GM18505 (cell line): ENCODE measurements around the gene SYK.
"Not testable (repeated sequence)": the region's sequence is repeated elsewhere in the genome, so short reads cannot be mapped to it uniquely, and the experiment has no call there.

ENCODE experiments used
- ATAC-seq: cut with Tn5 transposase; IDR thresholded peaks from one replicate; pipeline ENCODE4 v1.9.1; 2021; ENCODE audit not compliant: unreplicated experiment
- POLR2A ChIP-seq: IDR thresholded peaks from 4 replicates; pipeline ENCODE4 v1.6.1; 2011; ENCODE audit warnings: borderline replicate concordance; ENCODE audit not compliant: insufficient read depth, insufficient read length; ENCODE audit errors: extremely low read depth

Gene SYK

DNA sequence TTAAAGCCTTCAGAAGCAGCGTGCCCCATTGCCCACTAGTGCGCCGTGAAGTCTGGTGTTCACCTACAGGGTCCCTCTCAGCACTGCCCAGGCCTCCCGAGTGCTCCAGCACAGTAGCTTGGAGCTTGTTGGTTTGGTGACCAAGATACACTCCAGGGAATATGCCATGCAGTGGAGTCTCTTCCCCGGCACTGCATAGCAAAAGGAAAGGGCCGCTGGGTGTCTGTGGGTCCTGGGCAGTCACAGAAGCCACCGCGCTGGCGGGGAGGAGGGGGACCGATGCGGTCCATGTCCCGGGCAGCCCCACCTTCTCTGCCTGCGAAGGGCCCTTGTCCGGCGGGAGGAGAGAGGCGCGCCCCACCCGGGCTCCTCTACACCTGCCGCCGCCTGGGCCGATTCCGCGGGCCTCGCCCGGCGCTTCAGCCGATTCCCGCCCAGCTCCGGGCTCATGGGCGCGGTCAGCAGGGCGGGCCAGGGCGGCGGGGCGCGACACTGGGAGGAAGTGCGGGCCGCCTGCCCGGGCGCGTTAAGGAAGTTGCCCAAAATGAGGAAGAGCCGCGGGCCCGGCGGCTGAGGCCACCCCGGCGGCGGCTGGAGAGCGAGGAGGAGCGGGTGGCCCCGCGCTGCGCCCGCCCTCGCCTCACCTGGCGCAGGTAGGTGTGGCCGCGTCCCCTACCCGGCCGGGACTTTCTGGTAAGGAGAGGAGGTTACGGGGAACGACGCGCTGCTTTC lies at the start of gene SYK:
Gene SYK, plus strand, starts transcription at position 579 of the 732 bp plus-strand sequence. CDS start 42,080 bp downstream, outside the sequence.
- ATAC-seq: peak; percentile 54

GRCh38 chr9:90755514-90756371 lies 45.9 kb upstream of the SYK start:
- not testable (repeated sequence) for ATAC-seq

More for the DNA sequence above, at the start of gene SYK:
- peak; percentile 61 for TF ChIP-seq POLR2A

DNA sequence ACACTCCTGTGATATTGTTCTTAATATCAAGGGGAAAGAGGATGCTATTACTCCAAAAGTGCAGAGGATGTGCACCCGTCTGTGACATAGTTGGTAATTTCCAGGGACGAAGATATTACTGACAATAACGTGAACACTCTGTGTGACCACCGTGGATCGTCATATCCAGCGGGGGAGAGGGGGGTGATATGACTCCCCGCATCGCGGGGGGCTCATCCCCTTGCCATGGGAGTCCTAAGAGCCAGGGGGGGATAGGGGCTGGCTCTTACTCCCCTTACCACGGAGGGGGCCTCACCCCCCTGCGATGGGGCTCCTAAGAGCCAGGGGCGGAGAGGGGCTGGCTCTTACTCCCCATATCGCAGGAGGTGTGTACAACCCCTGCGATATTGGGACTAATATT lies 41.0 kb upstream of the SYK start:
- ATAC-seq: not testable (repeated sequence)

DNA sequence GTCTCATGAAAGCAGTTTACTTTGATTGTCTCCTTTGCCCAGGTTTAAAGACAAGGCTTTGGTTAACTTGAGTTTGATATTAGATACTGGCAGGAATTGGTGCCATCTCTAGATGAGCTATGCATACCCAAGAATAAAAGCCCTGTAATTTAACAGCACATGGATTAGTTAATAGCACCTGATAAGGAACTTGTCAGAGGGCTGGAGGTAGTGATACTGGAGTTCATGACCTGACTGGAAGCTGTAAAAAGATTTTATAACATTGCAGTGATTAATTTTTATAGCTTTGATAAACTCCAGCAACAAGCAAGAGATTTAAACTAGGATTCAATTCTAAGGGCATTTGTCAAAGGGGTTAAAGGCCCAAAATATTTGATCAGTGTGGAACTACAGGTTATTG lies 34.9 kb upstream of the SYK start:
- no peak for TF ChIP-seq POLR2A
- ATAC-seq: no peak

DNA sequence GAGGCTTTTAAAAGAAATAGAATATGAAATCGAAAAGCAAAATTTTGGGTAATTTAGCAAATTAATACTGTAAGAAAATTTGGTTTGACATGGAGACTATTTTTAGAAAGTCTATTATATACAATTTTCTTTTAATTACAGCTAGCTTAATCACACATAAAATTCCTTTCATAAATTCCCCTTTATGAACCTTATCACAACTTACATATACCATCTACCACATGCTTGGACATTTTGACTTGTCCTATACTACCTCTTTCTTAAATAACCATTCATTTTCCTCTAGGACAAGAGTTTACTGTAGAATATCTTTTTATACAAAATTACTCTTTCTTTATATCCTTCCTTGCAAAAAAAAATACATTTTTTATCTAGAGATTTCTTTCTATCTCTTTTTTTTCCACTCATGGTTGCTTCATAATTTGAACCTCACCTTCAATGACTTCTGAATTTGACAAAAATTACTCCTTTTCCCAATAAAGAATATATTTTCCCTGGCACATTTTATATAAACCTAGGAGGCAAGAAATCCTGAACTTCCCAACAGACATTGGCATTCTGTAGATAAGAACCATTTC lies 34.0 kb upstream of the SYK start:
- ATAC-seq: no peak
- TF ChIP-seq POLR2A: no peak

DNA sequence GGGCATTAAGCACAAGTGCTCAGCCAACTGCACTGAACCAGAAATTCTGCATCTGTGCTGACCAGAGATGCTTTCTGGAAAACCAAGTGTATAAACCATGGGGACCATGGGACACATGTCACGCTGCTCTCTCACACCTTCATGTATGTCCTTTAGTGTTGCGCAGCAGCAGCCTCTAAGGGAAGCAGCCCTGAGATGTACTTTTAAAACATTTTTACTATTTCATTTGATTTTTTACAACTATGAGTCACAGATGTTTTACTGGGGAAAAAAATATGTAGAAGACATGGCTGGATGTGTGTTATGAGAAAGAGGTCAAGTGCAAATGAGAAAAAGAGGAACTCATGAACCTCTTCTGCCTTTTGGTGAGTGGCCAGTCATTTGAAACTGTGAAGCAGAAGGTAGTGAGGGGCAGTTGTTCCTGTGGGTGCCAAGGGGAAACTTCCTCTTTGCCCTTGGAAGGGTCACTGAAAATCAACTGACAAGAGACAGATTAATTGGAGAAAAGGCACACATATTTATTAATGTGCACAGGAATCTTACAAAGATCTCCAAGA lies 31.4 kb upstream of the SYK start:
- ATAC-seq: peak; percentile 50
- no peak for TF ChIP-seq POLR2A

DNA sequence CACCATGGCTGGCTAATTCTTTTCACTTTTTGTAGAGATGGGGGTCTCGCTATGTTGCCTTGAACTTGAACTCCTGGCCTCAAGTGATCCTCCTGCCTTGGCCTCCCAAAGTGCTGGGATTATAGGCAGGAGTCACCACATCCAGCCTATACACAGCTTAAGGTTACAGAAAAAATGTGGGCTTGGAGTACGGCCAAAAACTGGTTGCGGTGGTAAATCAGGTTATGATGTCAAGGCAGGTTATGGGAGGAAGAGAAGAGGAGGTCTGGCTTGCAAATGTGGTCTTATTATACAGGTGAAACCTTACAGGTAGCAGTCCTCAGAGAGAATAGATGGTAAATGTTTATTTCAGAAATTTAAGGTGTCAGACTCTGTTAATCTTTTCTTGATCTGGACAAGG lies 30.7 kb upstream of the SYK start:
- TF ChIP-seq POLR2A: no peak
- no peak for ATAC-seq

DNA sequence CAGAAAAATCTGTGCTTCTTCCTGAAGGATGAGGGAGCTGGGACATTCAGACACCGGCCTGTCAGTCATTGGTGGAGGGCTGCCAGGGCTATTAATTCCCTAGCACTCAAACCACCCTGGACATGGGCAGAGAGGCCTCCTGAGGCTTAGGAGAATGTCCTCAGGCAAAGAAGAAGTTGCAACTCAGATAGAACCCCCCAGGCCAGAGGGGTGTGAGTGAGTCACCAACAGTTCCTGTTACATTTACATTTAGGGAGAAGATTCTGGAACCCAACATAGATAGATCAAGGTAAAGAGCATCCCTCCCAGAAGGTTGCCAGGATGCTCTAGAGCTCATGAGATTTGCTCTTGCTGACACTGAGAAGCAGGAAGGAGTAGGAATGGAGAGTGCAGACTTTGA lies 29.2 kb upstream of the SYK start:
- ATAC-seq: no peak
- no peak for TF ChIP-seq POLR2A

DNA sequence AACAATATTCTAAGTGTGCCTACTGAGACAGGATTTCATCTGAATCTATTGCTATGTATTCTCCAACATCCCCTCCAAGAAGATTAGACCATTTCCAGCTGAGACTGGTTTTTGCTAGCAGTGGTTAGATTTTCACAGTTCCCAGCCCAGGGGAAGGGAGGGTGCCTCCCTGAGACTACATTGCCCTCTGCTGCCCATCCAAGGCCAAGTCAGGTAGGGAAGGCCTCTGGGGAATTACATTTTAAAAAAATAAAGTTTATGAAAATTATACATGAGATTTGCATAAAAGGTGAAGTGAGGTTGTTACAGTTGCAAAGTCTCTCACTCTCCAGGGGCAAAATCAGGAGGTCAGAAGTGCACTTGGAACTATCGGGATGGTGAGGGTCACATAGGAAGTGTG lies 28.0 kb upstream of the SYK start:
- TF ChIP-seq POLR2A: no peak
- ATAC-seq: no peak

- ATAC-seq: no peak
- TF ChIP-seq POLR2A: no peak
Measured at GRCh38 chr9:90774071-90774470, 27.5 kb upstream of the SYK start.

GRCh38 chr9:90774682-90775081 lies 26.9 kb upstream of the SYK start:
- no peak for TF ChIP-seq POLR2A
- ATAC-seq: peak; percentile 78

DNA sequence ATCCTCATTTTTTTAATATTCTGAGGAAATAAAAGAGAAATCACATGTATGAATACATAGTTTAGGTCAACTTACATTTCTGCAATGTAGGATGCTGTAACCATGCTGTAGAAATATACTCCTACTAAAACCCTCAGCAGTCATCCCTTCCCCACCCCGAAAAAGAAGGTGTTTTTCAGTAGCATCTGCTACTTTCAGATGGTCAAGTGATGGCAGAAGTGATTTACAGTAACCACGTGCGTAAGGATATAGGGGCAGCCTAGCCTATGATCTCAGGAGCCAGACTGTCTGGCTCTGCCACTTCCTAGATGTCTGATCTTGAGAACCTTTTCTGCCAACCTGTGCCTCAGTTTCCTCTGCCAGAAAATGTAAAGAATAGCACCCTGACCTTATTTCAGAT lies 26.0 kb upstream of the SYK start:
- TF ChIP-seq POLR2A: no peak
- ATAC-seq: no peak

DNA sequence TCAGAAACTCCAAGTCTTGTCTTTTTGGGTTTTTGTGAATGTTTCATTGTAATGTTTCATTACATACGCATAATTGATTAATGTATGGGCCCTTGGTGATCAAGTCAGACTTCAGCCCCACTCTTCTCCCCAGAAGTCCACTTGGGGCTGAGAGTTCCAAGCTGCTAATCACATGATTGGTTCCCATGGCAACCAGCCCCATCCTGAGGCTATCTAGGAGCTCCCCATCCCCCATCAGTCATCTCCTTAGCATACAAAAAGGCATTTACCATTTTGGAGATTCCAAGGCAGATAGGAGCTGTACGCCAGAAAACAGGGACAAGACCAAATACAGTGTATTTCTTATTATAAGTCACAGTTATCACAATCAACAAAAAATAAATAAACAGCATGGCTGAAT lies 22.9 kb upstream of the SYK start:
- ATAC-seq: no peak
- no peak for TF ChIP-seq POLR2A

GRCh38 chr9:90783552-90783951 lies 18.1 kb upstream of the SYK start:
- ATAC-seq: no peak
- no peak for TF ChIP-seq POLR2A
